H9 (cell line): ENCODE data around the gene AREG. TPM values are rescaled to one million over a fixed set of nuclear protein-coding genes. Genes with fewer than 3 reads are reported as not detected.

Source experiments
- DNase-seq: peaks from one replicate; pipeline ENCODE4 v3.0.0-alpha.2; 2017
- H2AFZ ChIP-seq: one replicate; pipeline ENCODE4 v1.6.1; 2013; ENCODE audit warnings: mild to moderate bottlenecking, low read length, control low read depth, moderate library complexity
- H2AK5ac ChIP-seq: 2 replicates; pipeline ENCODE4 v1.6.1; 2013; ENCODE audit warnings: low read length, control low read depth, mixed read lengths; ENCODE audit not compliant: insufficient read length
- H2BK120ac ChIP-seq: one replicate; pipeline ENCODE4 v1.6.1; 2013; ENCODE audit warnings: low read depth, mild to moderate bottlenecking, low read length, control low read depth, inconsistent platforms; ENCODE audit not compliant: poor library complexity, severe bottlenecking
- H2BK12ac ChIP-seq: 2 replicates; pipeline ENCODE4 v1.6.1; 2013; ENCODE audit warnings: low read length, control low read depth, mixed read lengths, low read depth; ENCODE audit not compliant: insufficient read length
- H2BK15ac ChIP-seq: 2 replicates; pipeline ENCODE4 v1.6.1; 2013; ENCODE audit warnings: low read depth, low read length, control low read depth
- H2BK20ac ChIP-seq: one replicate; pipeline ENCODE4 v1.6.1; 2013; ENCODE audit warnings: low read depth, mild to moderate bottlenecking, low read length, control low read depth, inconsistent platforms; ENCODE audit not compliant: poor library complexity, severe bottlenecking
- H2BK5ac ChIP-seq: 2 replicates; pipeline ENCODE4 v1.6.1; 2013; ENCODE audit warnings: low read length, control low read depth, mixed read lengths; ENCODE audit not compliant: insufficient read length
- H3K14ac ChIP-seq: 2 replicates; pipeline ENCODE4 v1.6.1; 2013; ENCODE audit warnings: low read length, control low read depth; ENCODE audit not compliant: insufficient read depth
- H3K18ac ChIP-seq: 2 replicates; pipeline ENCODE4 v1.6.1; 2013; ENCODE audit warnings: low read depth, mild to moderate bottlenecking, mixed read lengths, low read length, control low read depth; ENCODE audit not compliant: insufficient read length
- H3K23ac ChIP-seq: 2 replicates; pipeline ENCODE4 v1.6.1; 2013; ENCODE audit warnings: low read length, control low read depth, mixed read lengths, low read depth; ENCODE audit not compliant: insufficient read length
- H3K23me2 ChIP-seq: 2 replicates; pipeline ENCODE4 v1.6.1; 2013; ENCODE audit warnings: low read depth, mild to moderate bottlenecking, mixed read lengths, low read length, control low read depth; ENCODE audit not compliant: insufficient read length, poor library complexity, severe bottlenecking
- H3K27ac ChIP-seq: 2 replicates; pipeline ENCODE4 v1.5.1; 2013; ENCODE audit warnings: low read length, control low read depth, mixed read lengths, low read depth; ENCODE audit not compliant: insufficient read length
- H3K27me3 ChIP-seq: 2 replicates; pipeline ENCODE4 v1.6.1; 2013; ENCODE audit warnings: low read length, control low read depth, inconsistent platforms; ENCODE audit not compliant: insufficient read depth
- H3K4ac ChIP-seq: 2 replicates; pipeline ENCODE4 v1.6.1; 2013; ENCODE audit warnings: low read depth, mild to moderate bottlenecking, control low read depth, inconsistent platforms, low read length, moderate library complexity
- H3K4me1 ChIP-seq: 2 replicates; pipeline ENCODE4 v1.6.1; 2013; ENCODE audit warnings: low read length, control low read depth, inconsistent platforms; ENCODE audit not compliant: insufficient read depth
- H3K4me2 ChIP-seq: 2 replicates; pipeline ENCODE4 v1.6.1; 2013; ENCODE audit warnings: low read length, control low read depth, mixed read lengths; ENCODE audit not compliant: insufficient read length, insufficient read depth
- H3K56ac ChIP-seq: 2 replicates; pipeline ENCODE4 v1.6.1; 2013; ENCODE audit warnings: low read depth, mild to moderate bottlenecking, mixed read lengths, low read length, control low read depth; ENCODE audit not compliant: insufficient read length
- H3K79me1 ChIP-seq: 2 replicates; pipeline ENCODE4 v1.6.1; 2013; ENCODE audit warnings: low read depth, mild to moderate bottlenecking, moderate library complexity, low read length, control low read depth, inconsistent platforms; ENCODE audit not compliant: insufficient read depth, poor library complexity, severe bottlenecking
- H3K79me2 ChIP-seq: 2 replicates; pipeline ENCODE4 v1.6.1; 2013; ENCODE audit warnings: low read length, control low read depth, inconsistent platforms; ENCODE audit not compliant: insufficient read depth
- H3K9ac ChIP-seq: 2 replicates; pipeline ENCODE4 v1.6.1; 2013; ENCODE audit warnings: low read length, control low read depth, mixed read lengths; ENCODE audit not compliant: insufficient read length; ENCODE audit errors: extremely low read depth
- H3K9me3 ChIP-seq: one replicate; pipeline ENCODE4 v1.6.1; 2013; ENCODE audit warnings: low read depth, low read length, inconsistent platforms; ENCODE audit not compliant: control insufficient read depth
- H3T11ph ChIP-seq: one replicate; pipeline ENCODE4 v1.6.1; 2013; ENCODE audit warnings: mild to moderate bottlenecking, low read length, control low read depth, inconsistent platforms
- H4K20me1 ChIP-seq: one replicate; pipeline ENCODE4 v1.6.1; 2013; ENCODE audit not compliant: control insufficient read depth, insufficient read length, insufficient read depth
- H4K5ac ChIP-seq: 2 replicates; pipeline ENCODE4 v1.6.1; 2013; ENCODE audit warnings: low read depth, mild to moderate bottlenecking, mixed read lengths, low read length, control low read depth; ENCODE audit not compliant: insufficient read length
- H4K8ac ChIP-seq: replicated peaks from 2 replicates; pipeline ENCODE4 v1.6.1; 2013; ENCODE audit warnings: low read length, control low read depth, mixed read lengths, low read depth; ENCODE audit not compliant: insufficient read length
- H4K91ac ChIP-seq: 2 replicates; pipeline ENCODE4 v1.6.1; 2013; ENCODE audit warnings: low read depth, mild to moderate bottlenecking, moderate library complexity, mixed read lengths, low read length, control low read depth; ENCODE audit not compliant: insufficient read length
- H3K27ac Mint-ChIP-seq, 3 experiments: 2 replicates in 2 of 3; 3 replicates in 1 of 3; pipeline ENCODE4 v1.8.0; 2020 to 2021; ENCODE audit warnings: mixed read lengths in 3 of 3, mild to moderate bottlenecking in 1 of 3, moderate library complexity in 1 of 3
- H3K27me3 Mint-ChIP-seq: 2 replicates; pipeline ENCODE4 v1.8.0; 2021; ENCODE audit warnings: low read depth, mild to moderate bottlenecking, moderate library complexity, mixed read lengths
- H3K36me3 Mint-ChIP-seq, 3 experiments: 2 replicates in 2 of 3; 3 replicates in 1 of 3; pipeline ENCODE4 v1.8.0; 2020 to 2021; ENCODE audit warnings: low read depth in 3 of 3, mixed read lengths in 3 of 3; ENCODE audit not compliant: insufficient read depth in 1 of 3
- H3K4me1 Mint-ChIP-seq, 2 experiments: 2 replicates each; pipeline ENCODE4 v1.8.0; 2020; ENCODE audit warnings: mixed read lengths in 2 of 2
- H3K4me3 Mint-ChIP-seq, 2 experiments: 2 replicates in 1 of 2; 3 replicates in 1 of 2; pipeline ENCODE4 v1.8.0; 2020 to 2021; ENCODE audit warnings: mild to moderate bottlenecking in 2 of 2, mixed read lengths in 2 of 2, moderate library complexity in 1 of 2
- H3K9me3 Mint-ChIP-seq, 2 experiments: 2 replicates in 1 of 2; 3 replicates in 1 of 2; pipeline ENCODE4 v1.8.0; 2020; ENCODE audit warnings: mild to moderate bottlenecking in 2 of 2, mixed read lengths in 2 of 2, moderate library complexity in 1 of 2
- total RNA-seq: library from RNA; stranded (reverse); gene quantifications from 2 replicates; pipeline ENCODE4 v1.2.1, GENCODE V29; 2021
- TF ChIP-seq, protein P1 (sequence below): fragments of 200-600 bp; sonication (generic); conservative IDR thresholded peaks from 3 replicates; pipeline ENCODE4 v1.8.0; 2021; ENCODE audit warnings: antibody characterized with exemption, mild to moderate bottlenecking

AREG gene
- total RNA-seq, 1 experiment from 2014 or later: 0.28 TPM

DNA sequence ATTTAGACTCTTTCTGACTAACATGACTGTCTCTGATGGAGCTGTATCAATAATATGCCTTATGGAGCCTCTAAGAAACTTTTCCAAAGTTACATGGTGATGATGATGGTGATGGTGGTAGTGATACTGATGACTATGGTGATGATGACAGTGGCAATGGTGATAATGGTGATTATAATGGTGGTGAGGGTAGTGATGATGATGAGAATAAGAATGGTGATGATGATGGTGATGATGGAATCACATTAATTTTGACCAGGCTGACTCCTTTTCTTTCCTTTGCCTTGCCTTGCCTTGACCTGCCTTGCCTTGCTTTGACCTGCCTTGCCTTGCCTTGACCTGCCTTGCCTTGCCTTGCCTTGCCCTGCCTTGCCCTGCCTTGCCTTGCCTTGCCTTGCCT is 31.7 kb upstream of the AREG start:
- Histone ChIP-seq H2BK5ac (no peak overlapping the region), H4K20me1 (no peaks in the 10 kb centered on the region), H4K8ac (no peak overlapping the region), H3K4me2 (no peak overlapping the region), H4K91ac (no peak overlapping the region), H3K23me2 (no peaks in the 10 kb centered on the region), H2BK120ac (no peak overlapping the region), H3K79me1 (no peaks in the 10 kb centered on the region), H3T11ph (no peak overlapping the region), H3K4me1 (no peaks in the 10 kb centered on the region; the same call in 1 of the 2 replicates), H3K56ac (no peak overlapping the region), H3K4ac (no peak overlapping the region), H2BK15ac (no peak overlapping the region), H3K9me3 (no peaks in the 10 kb centered on the region), H3K18ac (no peak overlapping the region), H2AK5ac (no peak overlapping the region), H3K9ac (no peak overlapping the region), H3K14ac (no peak overlapping the region), H4K5ac (no peak overlapping the region), H3K23ac (no peak overlapping the region), H2AFZ (no peak overlapping the region), H3K27me3 (no peaks in the 10 kb centered on the region), H2BK20ac (no peak overlapping the region), H2BK12ac (no peak overlapping the region), H3K79me2 (no peaks in the 10 kb centered on the region), H3K27ac (no peak overlapping the region)
- H3K4me3 Mint-ChIP-seq: no peak overlapping the region
- no peak overlapping the region for H3K27ac Mint-ChIP-seq
- H3K9me3 Mint-ChIP-seq: no peaks in the 10 kb centered on the region
- TF ChIP-seq, protein P1, sequence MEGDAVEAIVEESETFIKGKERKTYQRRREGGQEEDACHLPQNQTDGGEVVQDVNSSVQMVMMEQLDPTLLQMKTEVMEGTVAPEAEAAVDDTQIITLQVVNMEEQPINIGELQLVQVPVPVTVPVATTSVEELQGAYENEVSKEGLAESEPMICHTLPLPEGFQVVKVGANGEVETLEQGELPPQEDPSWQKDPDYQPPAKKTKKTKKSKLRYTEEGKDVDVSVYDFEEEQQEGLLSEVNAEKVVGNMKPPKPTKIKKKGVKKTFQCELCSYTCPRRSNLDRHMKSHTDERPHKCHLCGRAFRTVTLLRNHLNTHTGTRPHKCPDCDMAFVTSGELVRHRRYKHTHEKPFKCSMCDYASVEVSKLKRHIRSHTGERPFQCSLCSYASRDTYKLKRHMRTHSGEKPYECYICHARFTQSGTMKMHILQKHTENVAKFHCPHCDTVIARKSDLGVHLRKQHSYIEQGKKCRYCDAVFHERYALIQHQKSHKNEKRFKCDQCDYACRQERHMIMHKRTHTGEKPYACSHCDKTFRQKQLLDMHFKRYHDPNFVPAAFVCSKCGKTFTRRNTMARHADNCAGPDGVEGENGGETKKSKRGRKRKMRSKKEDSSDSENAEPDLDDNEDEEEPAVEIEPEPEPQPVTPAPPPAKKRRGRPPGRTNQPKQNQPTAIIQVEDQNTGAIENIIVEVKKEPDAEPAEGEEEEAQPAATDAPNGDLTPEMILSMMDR: no peak
- H3K36me3 Mint-ChIP-seq: no peaks in the 10 kb centered on the region
- DNase-seq: no peak
- peaks cover 12 to 13% of the 10 kb centered on the region in 2 experiments; a peak in 3 of 4 replicates for H3K4me1 Mint-ChIP-seq
- H3K27me3 Mint-ChIP-seq: no peaks in the 10 kb centered on the region; the same call in 1 of the 2 replicates
